Natural killer cell treated with Interleukin-12 subunit alpha and Interleukin-12 subunit beta and Interleukin-15 and Interleukin-18, amount 100 ng/mL, for 72 hours (primary cell): ENCODE data around the gene FGGY. TPM values are rescaled to one million over a fixed set of nuclear protein-coding genes. Genes with fewer than 3 reads are reported as not detected.
"Not testable (repeated sequence)": the region's sequence is repeated elsewhere in the genome, so short reads cannot be mapped to it uniquely, and the experiment has no call there.

Experiments used
- ATAC-seq, 2 donors: fragments of 150-1000 bp; cut with Tn5 transposase in 1 of 2; sonication (Bioruptor Pico), chemical (Tn5 transposase) in 1 of 2; 2 replicates each; pipeline ENCODE4 v1.10.0; 2021
- DNase-seq: peaks from one replicate; pipeline ENCODE4 v3.0.0; 2022; ENCODE audit warnings: low spot score
- H3K27ac Mint-ChIP-seq, 2 donors: 1 replicate in 1 of 2; 2 replicates in 1 of 2; pipeline ENCODE4 v1.8.0; 2022; ENCODE audit warnings: mixed read lengths in 2 of 2, mild to moderate bottlenecking in 1 of 2, moderate library complexity in 1 of 2
- H3K27me3 Mint-ChIP-seq, 2 donors: 1 replicate in 1 of 2; 2 replicates in 1 of 2; pipeline ENCODE4 v1.8.0; 2022; ENCODE audit warnings: mixed read lengths in 2 of 2
- H3K36me3 Mint-ChIP-seq: one replicate; pipeline ENCODE4 v1.8.0; 2022; ENCODE audit warnings: mixed read lengths
- H3K4me1 Mint-ChIP-seq, 2 donors: 1 replicate in 1 of 2; 2 replicates in 1 of 2; pipeline ENCODE4 v1.8.0; 2022; ENCODE audit warnings: low read depth in 2 of 2, mixed read lengths in 2 of 2, mild to moderate bottlenecking in 1 of 2
- H3K4me3 Mint-ChIP-seq: one replicate; pipeline ENCODE4 v1.8.0; 2022; ENCODE audit warnings: mixed read lengths
- H3K9me3 Mint-ChIP-seq: 2 replicates; pipeline ENCODE4 v1.8.0; 2022; ENCODE audit warnings: mixed read lengths
- total RNA-seq, 2 donors: library from RNA; stranded (reverse); gene quantifications; one replicate each; pipeline ENCODE4 v1.2.3, GENCODE V29; 2022

The FGGY gene
- total RNA-seq = 10 to 100 TPM; 10.9 to 11.9 TPM

- peak within 1 kb of the TSS; percentile 91 to 97 for H3K27ac Mint-ChIP-seq
- H3K4me1 Mint-ChIP-seq = peaks cover 43 to 61% of the 10 kb centered on the region in 2 donors
- peak; percentile 95 for DNase-seq
- H3K9me3 Mint-ChIP-seq = no peaks in the 10 kb centered on the region
- peak within 1 kb of the TSS; percentile 93 for H3K4me3 Mint-ChIP-seq
- H3K27me3 Mint-ChIP-seq = no peaks in the 10 kb centered on the region
- H3K36me3 Mint-ChIP-seq = no peaks in the 10 kb centered on the region
- ATAC-seq = peak; percentile 95
Measured at GRCh38 chr1:59296358-59297256, at the start of gene FGGY. Gene FGGY, plus strand, starts transcription at chr1:59297094. Its CDS starts 24,456 bp downstream, at chr1:59321550.

GRCh38 chr1:59248758-59249157 lies 48.1 kb upstream of the FGGY start:
- no peak overlapping the region for H3K4me3 Mint-ChIP-seq
- peaks cover 12% of the 10 kb centered on the region for H3K36me3 Mint-ChIP-seq
- H3K27ac Mint-ChIP-seq = no peak overlapping the region
- H3K27me3 Mint-ChIP-seq = peaks cover 7 to 18% of the 10 kb centered on the region in 2 donors
- ATAC-seq (no peak), DNase-seq (no peak)
- H3K9me3 Mint-ChIP-seq = peaks cover 16% of the 10 kb centered on the region
- H3K4me1 Mint-ChIP-seq = no peaks in the 10 kb centered on the region

GRCh38 chr1:59249396-59250137 lies 47.3 kb upstream of the FGGY start:
- ATAC-seq = no peak
- no peak overlapping the region for H3K27ac Mint-ChIP-seq
- H3K36me3 Mint-ChIP-seq = peaks cover 12% of the 10 kb centered on the region
- peaks cover 16% of the 10 kb centered on the region for H3K9me3 Mint-ChIP-seq
- H3K27me3 Mint-ChIP-seq = peaks cover 7 to 18% of the 10 kb centered on the region in 2 donors
- no peaks in the 10 kb centered on the region for H3K4me1 Mint-ChIP-seq
- no peak for DNase-seq
- H3K4me3 Mint-ChIP-seq = no peak overlapping the region

- DNase-seq, H3K27ac Mint-ChIP-seq, H3K4me3 Mint-ChIP-seq, ATAC-seq, H3K4me1 Mint-ChIP-seq: not testable (repeated sequence)
- H3K9me3 Mint-ChIP-seq = peaks cover 13% of the 10 kb centered on the region
- H3K27me3 Mint-ChIP-seq = peaks cover 7 to 18% of the 10 kb centered on the region in 2 donors
- peaks cover 21% of the 10 kb centered on the region for H3K36me3 Mint-ChIP-seq
Measured at GRCh38 chr1:59251061-59251460, 45.8 kb upstream of the FGGY start.

- H3K27me3 Mint-ChIP-seq = peaks cover 7 to 12% of the 10 kb centered on the region in 2 donors
Measured at GRCh38 chr1:59256429-59256828, 40.5 kb upstream of the FGGY start.

GRCh38 chr1:59258412-59259032 lies 38.4 kb upstream of the FGGY start:
- Mint-ChIP-seq H3K4me3 (no peak overlapping the region), H3K27me3 (peaks cover 0 to 4% of the 10 kb centered on the region in 2 donors), H3K9me3 (peaks cover 3% of the 10 kb centered on the region), H3K27ac (no peak overlapping the region), H3K36me3 (peaks cover 8% of the 10 kb centered on the region), H3K4me1 (no peaks in the 10 kb centered on the region)
- ATAC-seq (no peak), DNase-seq (no peak)

More at GRCh38 chr1:59256429-59256828, 40.5 kb upstream of the FGGY start:
- not testable (repeated sequence) for H3K9me3 Mint-ChIP-seq, H3K4me1 Mint-ChIP-seq, H3K4me3 Mint-ChIP-seq, H3K27ac Mint-ChIP-seq, DNase-seq, ATAC-seq
- peaks cover 14% of the 10 kb centered on the region for H3K36me3 Mint-ChIP-seq

- DNase-seq (no peak), ATAC-seq (no peak)
- Mint-ChIP-seq H3K9me3 (no peaks in the 10 kb centered on the region), H3K4me3 (no peak overlapping the region), H3K36me3 (no peaks in the 10 kb centered on the region), H3K27ac (peak overlapping the region in 1 of 2 donors; percentile 72), H3K27me3 (peaks cover 0 to 4% of the 10 kb centered on the region in 2 donors), H3K4me1 (no peaks in the 10 kb centered on the region)
Measured at GRCh38 chr1:59261537-59261936, 35.4 kb upstream of the FGGY start.

GRCh38 chr1:59262631-59263030 lies 34.3 kb upstream of the FGGY start:
- ATAC-seq (no peak), DNase-seq (no peak)
- no peaks in the 10 kb centered on the region for H3K9me3 Mint-ChIP-seq
- peaks cover 0 to 4% of the 10 kb centered on the region in 2 donors for H3K27me3 Mint-ChIP-seq
- H3K4me1 Mint-ChIP-seq = no peaks in the 10 kb centered on the region
- no peak overlapping the region for H3K27ac Mint-ChIP-seq
- H3K36me3 Mint-ChIP-seq = no peaks in the 10 kb centered on the region
- H3K4me3 Mint-ChIP-seq = no peak overlapping the region

- ATAC-seq = no peak
Measured at GRCh38 chr1:59263111-59263510, 33.8 kb upstream of the FGGY start.

GRCh38 chr1:59265622-59266021 lies 31.3 kb upstream of the FGGY start:
- H3K27ac Mint-ChIP-seq = no peak overlapping the region
- H3K9me3 Mint-ChIP-seq = no peaks in the 10 kb centered on the region
- peaks cover 4% of the 10 kb centered on the region for H3K36me3 Mint-ChIP-seq
- no peak overlapping the region for H3K4me3 Mint-ChIP-seq
- no peak for DNase-seq
- H3K4me1 Mint-ChIP-seq = peaks cover 4 to 13% of the 10 kb centered on the region in 2 donors
- ATAC-seq = no peak
- H3K27me3 Mint-ChIP-seq = peaks cover 0 to 7% of the 10 kb centered on the region in 2 donors

More at GRCh38 chr1:59263111-59263510, 33.8 kb upstream of the FGGY start:
- no peak for DNase-seq
- H3K4me3 Mint-ChIP-seq = no peak overlapping the region
- no peak overlapping the region for H3K27ac Mint-ChIP-seq
- H3K27me3 Mint-ChIP-seq = peaks cover 0 to 4% of the 10 kb centered on the region in 2 donors
- H3K9me3 Mint-ChIP-seq = no peaks in the 10 kb centered on the region
- H3K4me1 Mint-ChIP-seq = peaks cover 0 to 3% of the 10 kb centered on the region in 2 donors
- H3K36me3 Mint-ChIP-seq = no peaks in the 10 kb centered on the region

- Mint-ChIP-seq H3K4me1 (peaks cover 4 to 13% of the 10 kb centered on the region in 2 donors), H3K27me3 (peaks cover 0 to 7% of the 10 kb centered on the region in 2 donors), H3K27ac (no peak overlapping the region), H3K9me3 (no peaks in the 10 kb centered on the region), H3K36me3 (peaks cover 8% of the 10 kb centered on the region), H3K4me3 (no peak overlapping the region)
- DNase-seq = no peak
- ATAC-seq = no peak
Measured at GRCh38 chr1:59266180-59266926, 30.5 kb upstream of the FGGY start.

- DNase-seq (no peak), ATAC-seq (no peak)
- no peaks in the 10 kb centered on the region for H3K9me3 Mint-ChIP-seq
- peaks cover 8% of the 10 kb centered on the region for H3K36me3 Mint-ChIP-seq
- peaks cover 0 to 7% of the 10 kb centered on the region in 2 donors for H3K27me3 Mint-ChIP-seq
- no peak overlapping the region for H3K4me3 Mint-ChIP-seq
- H3K4me1 Mint-ChIP-seq = peaks cover 5 to 16% of the 10 kb centered on the region in 2 donors
- no peak overlapping the region for H3K27ac Mint-ChIP-seq
Measured at GRCh38 chr1:59266927-59267293, 30.0 kb upstream of the FGGY start.

- DNase-seq = no peak
- Mint-ChIP-seq H3K4me1 (peaks cover 12 to 25% of the 10 kb centered on the region in 2 donors), H3K27me3 (peaks cover 0 to 5% of the 10 kb centered on the region in 2 donors), H3K27ac (no peak overlapping the region), H3K9me3 (no peaks in the 10 kb centered on the region), H3K4me3 (no peak overlapping the region), H3K36me3 (peaks cover 8% of the 10 kb centered on the region)
- ATAC-seq = no peak
Measured at GRCh38 chr1:59268406-59268805, 28.5 kb upstream of the FGGY start.
